Activated T-helper 9 cell treated with anti-CD3 and anti-CD28 coated beads, Interleukin-2, amount 50 U/mL, for 16 hours (primary cell): ENCODE data around the gene MBD6.
A peak's percentile ranks its signal among the peaks of the same experiment; 100 is the strongest.

Experiments used
- DNase-seq: peaks from one replicate; pipeline ENCODE4 v3.0.0-alpha.2; 2020; ENCODE audit warnings: low read depth

MBD6 gene, protein sequence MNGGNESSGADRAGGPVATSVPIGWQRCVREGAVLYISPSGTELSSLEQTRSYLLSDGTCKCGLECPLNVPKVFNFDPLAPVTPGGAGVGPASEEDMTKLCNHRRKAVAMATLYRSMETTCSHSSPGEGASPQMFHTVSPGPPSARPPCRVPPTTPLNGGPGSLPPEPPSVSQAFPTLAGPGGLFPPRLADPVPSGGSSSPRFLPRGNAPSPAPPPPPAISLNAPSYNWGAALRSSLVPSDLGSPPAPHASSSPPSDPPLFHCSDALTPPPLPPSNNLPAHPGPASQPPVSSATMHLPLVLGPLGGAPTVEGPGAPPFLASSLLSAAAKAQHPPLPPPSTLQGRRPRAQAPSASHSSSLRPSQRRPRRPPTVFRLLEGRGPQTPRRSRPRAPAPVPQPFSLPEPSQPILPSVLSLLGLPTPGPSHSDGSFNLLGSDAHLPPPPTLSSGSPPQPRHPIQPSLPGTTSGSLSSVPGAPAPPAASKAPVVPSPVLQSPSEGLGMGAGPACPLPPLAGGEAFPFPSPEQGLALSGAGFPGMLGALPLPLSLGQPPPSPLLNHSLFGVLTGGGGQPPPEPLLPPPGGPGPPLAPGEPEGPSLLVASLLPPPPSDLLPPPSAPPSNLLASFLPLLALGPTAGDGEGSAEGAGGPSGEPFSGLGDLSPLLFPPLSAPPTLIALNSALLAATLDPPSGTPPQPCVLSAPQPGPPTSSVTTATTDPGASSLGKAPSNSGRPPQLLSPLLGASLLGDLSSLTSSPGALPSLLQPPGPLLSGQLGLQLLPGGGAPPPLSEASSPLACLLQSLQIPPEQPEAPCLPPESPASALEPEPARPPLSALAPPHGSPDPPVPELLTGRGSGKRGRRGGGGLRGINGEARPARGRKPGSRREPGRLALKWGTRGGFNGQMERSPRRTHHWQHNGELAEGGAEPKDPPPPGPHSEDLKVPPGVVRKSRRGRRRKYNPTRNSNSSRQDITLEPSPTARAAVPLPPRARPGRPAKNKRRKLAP

DNA sequence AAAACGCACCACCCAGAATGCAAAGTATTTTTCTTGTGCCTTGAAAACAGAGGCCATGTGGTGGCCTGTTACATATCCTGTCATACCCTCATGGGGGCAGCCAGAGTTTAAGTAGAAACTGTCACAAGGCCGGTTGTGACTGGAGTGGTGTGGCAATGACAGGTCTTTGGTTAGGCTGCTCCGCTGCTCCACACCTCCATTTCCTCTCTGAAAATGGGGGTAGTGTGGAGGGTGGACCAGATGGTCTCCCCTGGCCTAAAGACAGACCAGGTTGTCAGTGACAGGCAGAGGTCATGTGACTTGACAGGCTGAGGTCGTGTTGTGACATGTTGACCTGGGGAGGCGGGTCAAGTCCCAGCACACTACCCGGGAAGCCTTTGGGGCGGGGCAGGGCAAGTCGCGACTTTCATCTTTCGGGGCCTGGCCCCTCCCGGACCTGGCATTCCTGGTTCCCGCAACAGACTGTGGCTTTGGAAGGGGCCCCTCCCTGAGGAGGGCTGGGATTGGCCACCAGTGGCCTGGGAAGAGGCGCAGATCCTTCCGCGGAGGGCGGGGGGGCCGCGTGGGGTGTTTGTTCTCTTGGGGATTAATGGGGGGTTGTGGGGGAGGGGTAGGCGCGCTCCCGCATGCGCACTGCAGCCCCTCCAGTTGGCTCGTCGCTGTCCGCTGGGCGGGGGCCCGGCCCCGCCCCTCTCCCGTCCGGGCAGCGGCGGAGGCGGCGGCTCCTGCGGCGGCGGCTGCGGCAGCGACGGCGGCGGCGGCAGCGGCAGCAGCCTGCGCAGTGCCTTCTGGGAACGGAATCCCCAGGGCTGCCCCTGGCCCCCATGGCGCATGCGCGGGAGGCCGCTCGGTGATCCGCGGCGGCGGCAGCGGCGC, at the start of gene MBD6:
MBD6 (plus strand) TSS at position 814 of the 876 bp plus-strand sequence. CDS start 1,480 bp downstream, outside the sequence.
- peak; percentile 86 for DNase-seq

DNA sequence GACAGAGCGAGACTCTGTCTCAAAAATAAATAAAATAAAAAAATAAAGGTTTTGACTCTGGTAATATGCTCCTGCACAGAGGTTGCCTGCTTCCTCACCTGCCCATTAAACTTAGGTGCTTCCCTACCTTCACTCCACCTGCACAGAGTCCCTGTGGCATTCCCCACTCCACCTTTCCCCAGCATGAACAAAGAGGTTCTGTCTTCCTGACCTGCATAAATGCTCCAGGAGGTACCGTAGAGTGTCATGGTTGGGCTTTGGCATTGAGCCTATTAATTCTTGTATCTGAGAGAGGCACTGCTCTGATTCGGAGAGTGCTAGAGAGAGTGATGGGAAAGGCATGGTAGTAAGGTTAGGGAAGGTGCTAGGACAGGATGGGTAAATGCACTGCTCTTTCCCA, 49.2 kb upstream of the MBD6 start:
- no peak for DNase-seq

DNA sequence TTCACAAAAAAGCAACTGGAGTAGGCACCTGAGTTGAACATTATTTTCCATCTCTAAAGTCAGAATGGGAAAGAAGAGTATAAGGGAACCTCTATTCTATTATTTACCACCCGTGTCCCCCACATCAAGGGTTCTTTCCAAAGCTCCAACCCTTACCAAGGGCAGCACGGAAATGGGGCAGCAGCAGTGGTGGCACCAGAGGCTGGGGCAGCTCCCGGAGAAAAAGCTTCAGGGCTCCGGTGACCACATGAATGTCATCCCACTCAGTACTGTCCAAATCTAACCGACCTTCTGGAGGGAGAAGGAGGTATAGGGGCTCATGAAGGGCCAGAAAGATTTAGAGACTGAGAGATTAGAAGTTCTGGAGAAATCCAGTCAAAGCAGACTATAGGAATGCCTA, 48.7 kb upstream of the MBD6 start:
- DNase-seq: no peak

DNA sequence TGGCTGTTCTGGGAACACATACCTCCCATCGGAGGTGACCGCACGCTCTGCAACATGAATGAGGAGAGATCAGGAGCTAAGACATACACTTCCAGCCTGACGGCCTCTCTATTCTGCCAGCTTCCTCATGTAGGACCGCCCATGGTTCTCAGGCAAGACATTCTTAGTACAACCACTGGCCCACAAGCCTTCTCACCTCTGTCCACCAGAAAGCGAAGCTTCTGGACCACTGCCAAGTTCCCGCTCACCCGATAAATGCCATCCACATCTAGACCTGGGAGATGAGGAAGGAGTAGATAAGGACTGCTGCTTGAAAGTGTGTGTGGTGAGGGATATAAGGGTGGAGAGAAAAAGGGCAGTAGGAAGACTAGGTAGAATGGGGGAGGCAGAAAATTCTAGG, 48.2 kb upstream of the MBD6 start:
- no peak for DNase-seq

DNA sequence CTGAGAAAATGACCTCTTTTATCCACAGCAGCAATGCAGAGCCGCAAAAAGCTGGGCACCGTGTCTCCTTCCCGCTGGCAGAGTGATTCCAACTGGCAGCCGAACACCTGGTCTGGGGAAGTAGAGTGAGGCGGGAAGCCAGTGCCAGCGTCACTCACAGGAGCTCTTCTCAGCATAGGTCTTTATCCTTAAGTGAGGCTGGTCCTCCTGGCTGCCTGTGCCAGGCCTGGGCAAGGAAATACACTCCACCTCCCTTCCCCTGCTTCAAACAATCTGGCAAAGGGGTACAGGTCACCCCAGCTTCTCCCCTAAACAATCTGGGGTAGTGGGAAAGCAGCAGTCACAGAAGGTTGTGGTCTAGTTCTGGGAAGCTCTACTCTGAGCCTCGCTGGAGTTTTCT, 47.8 kb upstream of the MBD6 start:
- DNase-seq: no peak

DNA sequence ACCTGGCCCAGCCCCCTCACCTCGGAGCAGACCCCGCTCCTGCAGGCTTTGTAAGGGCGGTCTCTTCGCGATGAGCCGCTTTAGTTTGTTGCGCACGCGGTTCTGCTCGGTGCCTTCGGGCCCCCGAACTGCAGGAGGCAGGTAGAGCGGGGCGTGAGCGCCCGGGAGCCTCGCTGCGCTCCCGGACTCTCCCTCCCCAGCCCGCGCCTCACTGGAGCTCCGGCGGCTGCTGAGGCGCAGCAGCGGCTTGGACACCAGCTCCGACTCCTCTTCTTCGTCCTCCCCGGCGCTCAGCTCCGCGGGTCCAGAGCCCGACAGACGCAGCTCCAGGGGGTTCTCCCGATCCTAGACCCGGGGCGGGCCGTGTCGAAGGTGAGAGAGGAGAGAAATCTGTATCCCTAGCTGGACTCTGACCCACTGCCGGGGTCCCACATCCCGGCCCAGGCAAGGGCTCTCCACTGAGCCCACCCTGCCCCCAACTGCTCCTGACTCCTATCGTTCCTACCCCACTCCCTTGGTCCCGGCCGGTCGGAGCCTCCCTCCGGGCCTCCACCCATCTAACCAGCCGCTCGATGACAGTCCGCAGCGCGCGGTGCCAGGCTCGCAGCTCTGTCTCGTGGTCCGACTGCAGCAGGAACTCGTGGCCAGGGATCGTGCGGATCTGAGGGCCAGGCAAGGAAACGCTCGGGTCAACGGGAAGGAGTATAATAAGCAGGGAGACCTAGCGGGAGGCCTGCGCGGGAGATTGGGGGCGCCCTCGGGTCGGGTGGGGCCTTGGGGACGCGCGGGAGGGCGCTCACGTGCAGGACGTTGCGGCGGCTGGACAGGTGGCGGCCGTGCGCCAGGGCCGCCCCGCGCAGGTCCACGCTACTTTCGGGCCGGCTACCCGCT, 47.1 kb upstream of the MBD6 start:
- DNase-seq: no peak

DNA sequence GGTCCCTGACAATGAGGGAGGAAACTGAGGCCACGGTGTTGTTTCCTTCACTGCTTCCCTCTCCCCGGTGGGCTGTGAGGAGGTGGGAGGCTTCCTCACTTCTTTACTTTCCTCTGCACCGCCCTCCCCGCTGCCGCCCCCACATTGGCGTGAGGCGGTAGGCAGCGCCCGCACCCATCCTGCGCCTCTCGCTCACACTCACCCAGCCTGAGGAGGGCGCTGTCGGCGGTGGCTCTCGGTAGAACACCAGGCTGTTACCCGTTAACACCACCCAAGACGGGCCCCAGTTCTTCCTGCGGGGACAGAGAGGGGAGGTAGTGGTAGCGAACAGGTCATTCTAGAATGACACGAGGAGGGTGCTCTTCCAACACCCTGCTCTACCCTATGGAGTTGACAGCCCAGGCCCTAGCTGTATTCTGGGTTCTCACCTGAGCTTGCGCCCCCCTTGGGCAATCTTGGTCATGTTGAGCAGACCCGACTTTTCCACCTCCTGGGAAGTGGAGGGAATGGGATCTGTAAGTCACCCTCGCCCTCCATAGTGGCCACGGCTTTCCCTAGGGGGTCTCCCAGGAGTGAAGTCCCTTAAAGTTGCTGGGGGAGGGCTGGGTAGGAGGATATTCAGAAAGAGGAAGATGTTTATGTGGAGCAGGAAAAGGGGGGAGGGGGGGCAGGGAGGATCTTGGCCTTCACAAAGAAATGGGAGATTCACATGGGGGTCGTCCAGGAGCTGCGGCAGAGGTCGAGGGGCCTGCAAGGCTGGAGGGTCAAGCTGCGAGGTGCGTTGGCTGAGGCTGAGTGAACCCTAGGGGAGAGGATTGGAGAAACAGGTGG, 46.2 kb upstream of the MBD6 start:
- peak; percentile 64 for DNase-seq

DNA sequence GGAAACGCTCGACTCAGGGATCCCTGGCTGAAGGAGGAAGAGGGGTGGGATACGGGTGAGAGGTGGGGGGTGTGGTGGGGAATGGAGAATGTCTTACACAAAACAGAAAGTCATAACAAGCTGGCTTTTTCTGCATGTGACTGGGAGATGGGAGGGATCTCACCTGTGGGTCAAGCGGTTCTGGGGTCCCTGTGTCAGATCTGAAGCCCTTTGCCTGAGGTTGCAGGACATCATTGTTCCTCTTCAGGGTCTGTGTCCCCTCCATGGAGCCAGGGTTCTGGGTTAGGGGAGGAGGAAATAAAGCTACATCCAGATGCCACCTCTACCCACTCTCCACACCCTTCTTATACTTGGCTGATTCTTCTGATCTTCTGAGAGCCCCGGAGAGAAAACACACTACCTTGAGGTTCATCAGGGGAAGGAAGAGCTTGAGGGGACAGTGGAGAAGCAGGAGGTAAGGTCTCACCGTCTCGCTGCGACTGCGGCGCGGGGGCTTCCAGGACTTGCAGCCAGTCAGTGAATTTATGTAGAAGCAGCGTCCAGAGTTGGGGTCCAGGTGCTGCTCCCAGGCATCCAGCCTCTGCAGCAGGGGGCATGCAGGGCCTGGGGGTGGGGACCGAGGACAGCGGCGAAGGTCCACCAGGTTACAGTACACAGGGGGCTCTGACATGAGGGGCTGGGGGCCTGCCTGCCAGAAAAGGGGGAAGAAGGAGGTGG, 45.5 kb upstream of the MBD6 start:
- no peak for DNase-seq

DNA sequence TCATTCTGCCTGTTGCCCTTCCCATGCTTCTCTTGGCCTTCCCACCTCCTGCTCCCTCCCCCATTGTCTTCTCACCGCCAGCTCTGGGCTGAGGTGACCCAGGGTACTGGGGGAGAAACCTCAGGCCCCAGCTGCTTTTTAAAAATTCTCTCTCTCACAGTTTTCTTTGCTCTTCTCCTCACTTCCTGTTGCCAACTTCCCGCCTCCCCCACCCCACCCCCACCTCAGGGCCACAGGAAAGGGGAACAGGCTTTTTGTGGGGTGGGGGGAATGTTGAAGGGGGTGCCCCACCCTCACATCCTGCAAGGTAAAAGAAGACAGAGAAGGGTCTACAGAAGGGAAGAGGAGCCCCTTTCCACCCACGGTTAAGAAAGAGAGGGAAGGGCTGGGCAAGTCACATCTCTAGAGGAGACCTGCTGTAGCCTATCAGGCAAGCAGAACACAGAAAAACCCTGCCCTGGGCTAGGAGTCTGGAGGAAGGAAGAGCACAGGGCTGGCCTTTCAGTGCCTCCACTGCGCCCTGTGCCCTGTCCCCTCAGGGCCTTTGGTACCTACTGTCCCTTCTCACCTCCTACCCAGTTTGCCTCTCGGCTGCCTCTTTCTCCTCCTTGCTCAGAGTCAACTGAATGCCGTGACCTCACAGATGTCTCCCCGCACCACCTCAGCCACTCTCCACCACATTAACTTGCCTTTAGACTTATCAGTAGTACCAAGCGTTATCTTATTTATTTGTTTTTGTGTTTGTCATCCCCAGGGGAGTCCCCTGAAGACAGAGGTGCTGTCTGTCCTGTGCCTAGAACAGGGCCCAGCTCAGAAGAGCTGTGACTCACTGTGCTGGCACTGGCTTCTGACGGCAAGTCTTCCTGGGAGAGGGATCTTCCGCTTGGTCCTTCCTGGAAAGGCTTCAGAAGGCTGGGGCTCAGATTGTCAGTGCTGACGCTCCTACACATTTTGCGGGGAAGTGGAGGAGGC, 44.6 kb upstream of the MBD6 start:
- no peak for DNase-seq

DNA sequence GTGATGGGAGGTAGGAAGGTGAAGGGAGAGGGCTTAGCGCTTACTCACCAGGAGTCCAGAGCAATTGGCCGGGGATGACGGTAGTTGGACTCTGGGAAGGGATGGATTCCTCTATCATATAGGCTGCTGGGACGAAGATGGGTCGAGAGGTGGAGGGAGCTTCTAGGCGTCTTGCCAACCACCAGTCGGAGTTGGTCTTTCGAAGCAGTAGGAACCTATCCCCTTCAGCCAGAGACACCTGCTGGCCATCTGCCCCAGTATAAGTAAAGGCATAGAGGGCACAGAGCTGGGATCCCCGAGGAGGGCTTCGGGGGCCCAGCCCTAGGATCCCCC, 43.6 kb upstream of the MBD6 start:
- no peak for DNase-seq

DNA sequence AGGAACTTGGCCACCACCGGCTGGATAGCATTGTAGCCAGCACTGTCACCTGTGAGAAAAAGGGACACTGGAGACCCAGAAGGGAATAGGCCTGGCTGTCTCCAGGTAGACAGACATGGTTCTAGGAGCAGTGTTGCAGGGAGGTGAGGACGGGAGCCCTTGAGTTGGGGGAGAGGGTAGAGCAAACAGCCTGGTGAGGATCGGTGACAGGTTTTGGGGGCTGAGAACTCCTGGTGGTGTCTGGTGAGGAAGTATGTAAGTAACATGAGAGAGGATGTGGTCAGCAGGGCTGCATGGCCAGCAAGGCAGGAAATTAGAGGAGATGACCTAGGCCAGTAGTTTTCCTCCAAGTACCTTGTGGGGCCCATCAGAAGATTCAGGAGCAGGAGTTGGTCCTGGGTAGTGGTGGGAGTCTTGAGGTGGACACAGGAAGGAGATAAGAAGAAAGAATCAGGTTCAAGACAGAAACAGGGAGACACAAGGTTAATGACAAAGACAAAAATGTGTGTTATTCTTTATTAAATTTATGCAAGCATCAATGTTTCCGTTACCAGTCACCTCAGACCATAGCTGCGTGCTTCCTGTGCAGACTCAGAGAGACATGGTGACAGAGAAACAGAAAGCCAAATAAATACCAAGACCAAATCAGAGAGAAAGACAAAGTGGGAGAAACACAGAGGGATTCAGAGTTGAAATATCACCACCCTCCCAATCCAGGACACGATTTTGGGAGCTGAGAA, 43.1 kb upstream of the MBD6 start, which contains the start of gene ARHGAP9:
ARHGAP9 (minus strand) TSS at position 491 of the 740 bp plus-strand sequence; CDS start at position 31, 460 bp downstream.
- no peak for DNase-seq

DNA sequence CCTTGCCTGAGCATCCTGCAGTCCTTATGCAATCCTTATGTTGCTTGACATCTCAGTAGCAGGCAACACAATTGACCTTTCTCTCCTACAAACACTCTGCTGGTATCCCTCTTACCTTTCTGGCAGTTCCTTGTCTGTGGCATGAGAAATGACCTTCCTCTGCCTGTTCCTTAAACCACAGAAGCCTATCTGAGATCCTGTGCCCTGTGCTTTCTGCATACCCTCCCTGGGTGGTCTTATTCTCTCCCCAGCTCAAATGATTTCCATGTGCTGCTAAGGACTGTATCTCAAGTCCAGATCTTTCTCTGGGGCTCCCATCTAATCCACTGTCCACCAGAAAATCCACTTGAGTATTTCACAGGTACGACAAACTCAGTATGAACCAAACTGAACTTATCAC, 41.0 kb upstream of the MBD6 start:
- DNase-seq: no peak

DNA sequence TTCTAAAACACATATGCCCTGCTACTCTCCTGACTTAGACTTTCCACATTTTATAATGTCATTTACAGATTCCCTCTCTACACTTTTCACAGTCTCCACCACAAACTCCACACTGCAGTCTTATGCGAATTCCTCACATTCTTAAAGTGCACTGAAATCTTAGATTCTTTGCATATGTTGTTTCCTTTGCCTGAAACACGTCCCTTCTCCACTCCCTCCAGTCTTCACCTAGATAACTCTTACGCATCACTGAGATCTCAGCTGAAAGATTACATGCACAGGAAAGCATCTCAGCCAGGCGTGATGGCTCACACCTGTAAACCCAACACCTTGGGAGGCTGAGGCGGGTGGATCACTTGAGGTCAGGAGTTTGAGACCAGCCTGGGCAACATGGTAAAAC, 39.2 kb upstream of the MBD6 start:
- DNase-seq: no peak

DNA sequence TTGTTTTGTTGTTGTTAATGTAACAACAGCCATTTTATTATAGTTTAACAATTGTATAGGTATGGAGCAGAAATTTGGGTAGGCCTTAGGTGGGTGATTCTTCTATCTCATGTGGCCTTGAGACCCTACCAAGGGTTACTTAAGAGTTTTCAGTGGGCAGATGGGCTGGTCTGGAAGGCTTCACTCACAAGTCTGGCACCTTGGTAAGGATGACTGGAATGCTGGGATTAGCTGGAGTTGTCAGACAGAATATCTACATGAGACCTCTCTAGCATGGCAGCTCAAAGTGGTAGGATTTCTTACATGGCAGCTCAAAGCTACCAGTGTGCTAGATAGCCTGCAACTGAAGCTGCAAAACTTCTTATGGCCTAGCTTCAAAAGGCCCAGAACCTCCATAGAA, 36.9 kb upstream of the MBD6 start:
- DNase-seq: no peak

DNA sequence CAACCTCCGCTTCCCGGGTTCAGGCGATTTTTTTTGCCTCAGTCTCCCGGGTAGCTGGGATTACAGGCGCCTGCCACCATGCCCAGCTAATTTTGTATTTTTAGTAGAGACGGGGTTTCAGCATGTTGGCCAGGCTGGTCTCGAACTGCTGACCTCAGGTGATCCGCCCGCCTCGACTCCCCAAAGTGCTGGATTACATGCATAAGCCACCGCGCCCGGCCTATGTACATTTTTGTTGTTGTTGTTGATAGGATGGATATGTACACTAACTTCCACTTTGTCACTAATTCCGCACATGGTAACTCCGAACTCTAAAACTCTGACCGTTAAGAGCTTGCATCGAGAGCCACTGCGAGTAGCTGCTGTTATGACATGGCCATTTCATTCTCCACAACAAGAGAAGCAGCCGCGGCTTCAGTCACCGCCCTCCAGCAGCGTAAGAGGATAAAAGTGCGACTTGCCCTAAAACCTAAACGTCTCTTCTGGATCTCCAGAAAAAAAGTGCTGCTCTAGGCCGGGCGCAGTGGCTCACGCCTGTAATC, 35.5 kb upstream of the MBD6 start:
- DNase-seq: no peak

DNA sequence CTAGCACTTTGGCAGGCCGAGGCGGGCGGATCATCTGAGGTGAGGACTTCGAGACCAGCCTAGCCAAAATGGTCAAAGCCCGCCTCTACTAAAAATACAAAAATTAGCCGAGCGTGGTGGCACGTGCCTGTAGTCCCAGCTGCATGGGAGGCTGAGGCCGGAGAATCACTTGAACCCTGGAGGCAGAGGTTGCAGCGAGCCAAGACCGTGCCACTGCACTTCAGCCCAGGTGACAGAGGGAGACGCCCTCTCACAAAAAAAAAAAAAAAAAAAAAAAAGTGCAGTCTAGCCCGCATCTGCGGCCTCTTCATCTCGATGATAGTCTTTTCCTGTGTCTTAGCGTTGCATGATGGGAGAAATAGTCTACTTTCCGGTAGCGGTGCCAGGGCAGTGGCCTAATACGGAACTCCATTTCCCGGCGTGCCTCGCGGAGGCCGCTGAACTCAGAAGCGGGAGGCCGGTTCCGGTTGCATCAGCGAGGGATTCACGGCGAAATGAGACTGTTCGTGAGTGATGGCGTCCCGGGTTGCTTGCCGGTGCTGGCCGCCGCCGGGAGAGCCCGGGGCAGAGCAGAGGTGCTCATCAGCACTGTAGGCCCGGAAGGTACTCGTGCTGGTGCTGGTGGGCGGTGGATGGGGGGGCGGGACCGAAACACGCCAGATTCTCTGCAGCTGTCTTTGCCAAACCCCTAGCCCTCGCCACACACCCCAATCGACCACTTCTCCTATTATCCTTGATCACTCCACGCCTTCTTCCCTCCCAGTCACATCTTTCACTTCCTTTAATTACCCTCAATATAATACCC, 34.8 kb upstream of the MBD6 start, which contains the start of gene MARS1:
MARS1 (plus strand) TSS at position 472 of the 805 bp plus-strand sequence; CDS start at position 495, 23 bp downstream.
- DNase-seq: peak; percentile 90
